ENCODE measurements around the gene ALMS1. TPM values are rescaled to one million over a fixed set of nuclear protein-coding genes. Genes with fewer than 3 reads are reported as not detected.

Gene ALMS1
- total and polyA plus RNA-seq, 2 of the 8 experiments (the other 6 are each of a cell fraction or from before 2014, with no cell fraction given), result 21.8 to 45.6 TPM

DNA sequence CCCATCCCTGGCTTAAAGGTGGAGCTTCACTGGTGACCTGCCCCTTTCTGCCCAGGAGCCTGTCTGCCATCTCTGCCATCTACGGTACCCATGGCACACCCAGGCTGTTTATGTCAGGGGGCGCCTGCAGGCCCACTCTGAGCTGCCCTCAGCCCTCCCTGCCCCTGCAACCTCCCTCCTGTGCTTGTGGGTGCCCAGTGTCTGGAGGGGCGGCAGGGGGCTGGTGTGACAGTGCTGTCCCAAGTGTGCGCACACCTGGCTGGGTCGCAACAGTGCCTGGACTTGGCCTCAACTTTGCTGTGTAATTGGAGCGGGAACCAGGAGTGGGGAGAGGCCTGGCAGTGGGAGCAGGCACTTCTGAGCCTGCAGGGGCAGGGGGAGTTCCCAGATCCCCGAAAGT lies 102.4 kb downstream of the ALMS1 start:
- Histone ChIP-seq H2AFZ (ENCODE audit: low read length) (no peak overlapping the region), H3K27me3 (replicated peaks in 1 of 4; ENCODE audit: control insufficient read depth in 3 of 4, extremely low read depth in 1 of 4, insufficient read depth in 3 of 4, low read length in 3 of 4) (no peaks in the 10 kb centered on the region), H4K20me1 (replicated peaks in 1 of 2; ENCODE audit: control insufficient read depth in 1 of 2, insufficient read depth in 2 of 2, low read length in 2 of 2) (no peaks in the 10 kb centered on the region), H3K27ac (ENCODE audit: low read depth, low read length) (no peak overlapping the region), H4K91ac (replicated peaks; ENCODE audit: insufficient read length, low read length) (no peak overlapping the region), H4K8ac (ENCODE audit: extremely low read depth, insufficient read depth, low read length) (no peak overlapping the region), H3K4me3 (ENCODE audit: extremely low read depth in 1 of 4, insufficient read depth in 2 of 4, low read depth in 3 of 4, low read length in 4 of 4) (no peak overlapping the region), H3K4me1 (replicated peaks in 1 of 4; ENCODE audit: control insufficient read depth in 3 of 4, insufficient read depth in 4 of 4, low read length in 3 of 4) (no peaks in the 10 kb centered on the region; a peak in 1 of 7 replicates), H3K36me3 (ENCODE audit: control insufficient read depth in 2 of 4, insufficient read depth in 4 of 4, low read length in 3 of 4) (peaks cover 2 to 26% (median 16%) of the 10 kb centered on the region in 4 experiments; a peak in 6 of 8 replicates), H3K18ac (ENCODE audit: extremely low read depth, low read length) (no peak overlapping the region), H3K14ac (ENCODE audit: insufficient read length) (no peak overlapping the region), H3K9ac (replicated peaks in 1 of 4; ENCODE audit: extremely low read depth in 1 of 4, low read depth in 3 of 4, low read length in 3 of 4) (no peak overlapping the region), H3K56ac (replicated peaks; ENCODE audit: insufficient read length, low read depth, low read length) (no peak overlapping the region), H2BK120ac (replicated peaks; ENCODE audit: low read depth, low read length) (no peak overlapping the region), H3K23me2 (ENCODE audit: low read depth, low read length) (no peaks in the 10 kb centered on the region), H3K4me2 (ENCODE audit: insufficient read depth in 1 of 2, low read depth in 2 of 2, low read length in 2 of 2) (no peak overlapping the region), H3K9me3 (ENCODE audit: insufficient read depth in 2 of 2, low read depth in 1 of 2, low read length in 1 of 2) (no peaks in the 10 kb centered on the region; a peak in 1 of 4 replicates), H2AK5ac (ENCODE audit: low read depth, low read length) (no peak overlapping the region), H3K79me1 (ENCODE audit: low read depth, low read length) (no peaks in the 10 kb centered on the region; the same call in 1 of the 2 replicates), H3K79me2 (ENCODE audit: control insufficient read depth in 1 of 2, insufficient read depth in 2 of 2, low read length in 2 of 2) (no peaks in the 10 kb centered on the region), H2BK20ac (ENCODE audit: low read length) (no peak overlapping the region), H3K23ac (ENCODE audit: insufficient read length) (no peak overlapping the region), H2BK5ac (ENCODE audit: low read depth, low read length) (no peak overlapping the region), H2BK12ac (ENCODE audit: low read depth, low read length) (no peak overlapping the region), H4K5ac (ENCODE audit: insufficient read length, low read depth, low read length) (no peak overlapping the region), H3K4ac (replicated peaks; ENCODE audit: insufficient read length, low read depth, low read length) (no peak overlapping the region), H2BK15ac (ENCODE audit: low read length) (no peak overlapping the region)
- TF ChIP-seq RNF2 (IDR thresholded peaks at IDR 0.05; ENCODE audit: borderline replicate concordance, low read depth, low read length, missing control alignments, poor library complexity, severe bottlenecking) (no peak), BRCA1 (IDR thresholded peaks at IDR 0.05; ENCODE audit: low read depth, low read length) (no peak), NRF1 (IDR thresholded peaks at IDR 0.05; ENCODE audit: low read depth, low read length) (no peak), ASH2L (IDR thresholded peaks at IDR 0.05; ENCODE audit: low read length) (no peak), TAF7 (optimal IDR thresholded peaks at IDR 0.05; ENCODE audit: borderline replicate concordance, low read depth, low read length) (no peak), E2F6 (IDR thresholded peaks at IDR 0.05) (no peak), TCF12 (IDR thresholded peaks at IDR 0.05; ENCODE audit: low read depth, low read length) (no peak)
- CTCF ChIA-PET (ENCODE audit: partially characterized antibody), result no interaction called here
- 88% methylated on average over 7 of the region's 7 CpGs; no CpG with 5 or more reads in 1 of the 2 experiments for WGBS, 2 experiments (ENCODE audit: extremely low coverage in 1 of 2, insufficient coverage in 1 of 2, insufficient read length in 1 of 2, insufficient replicate concordance in 2 of 2, low coverage in 1 of 2, low lambda C conversion rate in 2 of 2, missing lambda C conversion rate in 1 of 2)
- FAIRE-seq (no peak), DNase-seq (ENCODE audit: low read depth in 1 of 2, low spot score in 2 of 2) (no peak)
- POLR2A ChIA-PET (ENCODE audit: partially characterized antibody), result no interaction called here
